Stimulated activated CD4-positive, alpha-beta T cell treated with anti-CD3 and anti-CD28 coated beads, TNF-alpha, amount 100 ng/mL, for 4 hours (primary cell): Measurements from ENCODE around the gene ZNF726.
"Not testable (repeated sequence)": the region's sequence is repeated elsewhere in the genome, so short reads cannot be mapped to it uniquely, and the experiment has no call there.

ENCODE experiments used
- DNase-seq, 3 experiments: peaks; one replicate each; pipeline ENCODE4 v3.0.0-alpha.2; 2020; ENCODE audit warnings: low read depth in 3 of 3

ZNF726 gene

GRCh38 chr19:23914402-23915286 lies at the start of gene ZNF726:
Gene ZNF726 (plus strand): TSS chr19:23914886. CDS start chr19:23914995, 109 bp downstream.
- peak; percentile 56 to 69 (median 69) for DNase-seq

- DNase-seq, result no peak
Measured at GRCh38 chr19:23867895-23868294, 46.8 kb upstream of the ZNF726 start.

GRCh38 chr19:23868630-23869029 lies 46.1 kb upstream of the ZNF726 start:
- no peak for DNase-seq

- no peak for DNase-seq
Measured at GRCh38 chr19:23872282-23872919, 42.3 kb upstream of the ZNF726 start.

- no peak for DNase-seq
Measured at GRCh38 chr19:23876261-23876660, 38.4 kb upstream of the ZNF726 start.

- DNase-seq, result not testable (repeated sequence)
Measured at GRCh38 chr19:23876756-23877155, 37.9 kb upstream of the ZNF726 start.

- no peak for DNase-seq
Measured at GRCh38 chr19:23882493-23882892, 32.2 kb upstream of the ZNF726 start.

- DNase-seq, result no peak
Measured at GRCh38 chr19:23884363-23884762, 30.3 kb upstream of the ZNF726 start.

- no peak for DNase-seq
Measured at GRCh38 chr19:23887642-23888041, 27.0 kb upstream of the ZNF726 start.

GRCh38 chr19:23896096-23896495 lies 18.6 kb upstream of the ZNF726 start:
- not testable (repeated sequence) for DNase-seq

- DNase-seq, result no peak
Measured at GRCh38 chr19:23896912-23897311, 17.8 kb upstream of the ZNF726 start.

- no peak for DNase-seq
Measured at GRCh38 chr19:23901360-23901759, 13.3 kb upstream of the ZNF726 start.

- no peak for DNase-seq
Measured at GRCh38 chr19:23904406-23904805, 10.3 kb upstream of the ZNF726 start.

GRCh38 chr19:23905771-23906170 lies 8.9 kb upstream of the ZNF726 start:
- DNase-seq, result no peak

GRCh38 chr19:23906835-23907234 lies 7.9 kb upstream of the ZNF726 start:
- DNase-seq, result no peak

- no peak for DNase-seq
Measured at GRCh38 chr19:23908165-23908564, 6.5 kb upstream of the ZNF726 start.

- no peak for DNase-seq
Measured at GRCh38 chr19:23909222-23909621, 5.5 kb upstream of the ZNF726 start.

- DNase-seq, result no peak
Measured at GRCh38 chr19:23913931-23914330, 755 bp upstream of the ZNF726 start.

- no peak for DNase-seq
Measured at GRCh38 chr19:23916991-23917390, 2.3 kb downstream of the ZNF726 start.

- no peak for DNase-seq
Measured at GRCh38 chr19:23917856-23918255, 3.2 kb downstream of the ZNF726 start.

- DNase-seq, result no peak
Measured at GRCh38 chr19:23925285-23925684, 10.6 kb downstream of the ZNF726 start.

- no peak for DNase-seq
Measured at GRCh38 chr19:23932878-23933277, 18.2 kb downstream of the ZNF726 start.

- DNase-seq, result not testable (repeated sequence)
Measured at GRCh38 chr19:23937031-23937430, 22.3 kb downstream of the ZNF726 start.
